HG03571 (cell line): ENCODE data around the gene KCNMA1.

ENCODE experiments used
- ATAC-seq: cut with Tn5 transposase; IDR thresholded peaks from one replicate; pipeline ENCODE4 v1.9.1; 2021; ENCODE audit not compliant: unreplicated experiment

KCNMA1 gene

DNA sequence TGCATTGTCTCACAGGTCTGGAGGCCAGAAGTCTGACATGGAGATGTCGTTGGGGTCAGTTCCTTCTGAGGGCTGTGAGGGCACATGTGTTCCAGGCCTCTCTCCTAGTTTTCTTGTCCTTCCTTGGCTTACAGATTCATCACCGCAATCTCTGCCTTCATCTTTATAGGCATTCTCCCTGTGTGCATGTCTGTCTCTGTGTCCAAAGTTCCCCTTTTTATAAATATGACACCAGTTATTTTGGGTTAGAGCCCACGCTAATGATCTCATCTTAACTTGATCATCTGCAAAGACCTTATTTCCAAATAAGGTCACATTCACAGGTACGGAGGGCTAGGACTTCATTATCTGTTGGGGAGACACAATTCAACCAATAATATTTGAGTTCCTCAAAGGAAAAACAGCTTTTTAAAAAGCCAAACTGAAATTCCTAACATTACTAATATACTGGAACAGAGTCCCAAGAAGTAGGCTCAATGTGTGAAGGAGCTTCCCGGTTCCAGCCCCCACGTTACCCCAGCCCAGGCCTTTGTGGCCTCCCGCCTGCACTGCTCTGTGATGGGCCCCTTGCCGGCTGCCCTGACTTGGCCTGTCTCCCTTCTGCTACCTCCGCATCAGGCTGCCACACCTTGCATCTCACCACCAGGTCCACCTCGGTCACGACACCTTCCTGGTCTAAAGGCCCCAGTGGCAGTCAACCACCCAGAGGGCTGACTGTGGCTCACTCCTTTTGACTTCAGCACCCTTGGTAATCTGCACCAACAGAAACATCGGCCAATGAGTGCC, 142.7 kb downstream of the KCNMA1 start:
- no peak for ATAC-seq

DNA sequence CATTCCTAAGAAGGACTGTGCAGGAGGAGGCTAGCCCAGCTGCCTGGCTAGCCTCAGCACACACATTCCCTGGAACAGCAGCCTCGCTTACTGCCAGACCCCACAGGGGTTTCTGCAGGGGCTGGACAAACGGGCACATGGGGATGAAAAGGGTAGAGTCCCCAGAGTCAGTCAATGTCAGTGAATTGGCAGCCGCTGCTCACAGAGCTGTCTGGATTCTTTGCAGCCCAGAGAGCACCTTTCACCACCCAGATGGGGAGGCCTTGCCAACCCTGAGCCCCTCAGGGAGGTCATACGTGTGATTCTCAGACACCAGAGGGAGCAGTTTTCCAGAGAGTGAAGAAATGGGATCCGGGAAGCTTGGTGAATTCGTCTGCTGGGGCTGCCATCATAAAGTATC, 143.3 kb downstream of the KCNMA1 start:
- ATAC-seq = no peak

DNA sequence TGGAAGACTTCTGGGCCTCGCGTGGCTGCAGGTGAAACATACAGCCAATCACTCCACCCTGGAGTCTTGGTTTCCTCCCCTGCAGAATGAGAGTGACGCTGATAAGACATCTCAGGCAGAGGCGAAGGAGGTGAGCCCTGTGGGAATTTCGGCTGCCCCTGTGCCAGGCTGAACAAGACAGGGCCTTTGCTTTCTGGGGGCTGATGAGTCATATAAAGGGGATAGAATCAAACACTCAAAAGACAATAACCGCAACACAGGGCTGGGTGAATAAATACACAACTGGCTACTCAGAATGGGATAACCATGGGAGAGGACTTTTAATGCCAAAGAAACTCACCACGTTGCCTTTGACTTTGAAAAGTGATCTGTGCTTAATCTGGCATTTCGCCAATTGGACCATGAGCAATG, 143.8 kb downstream of the KCNMA1 start:
- ATAC-seq = no peak

DNA sequence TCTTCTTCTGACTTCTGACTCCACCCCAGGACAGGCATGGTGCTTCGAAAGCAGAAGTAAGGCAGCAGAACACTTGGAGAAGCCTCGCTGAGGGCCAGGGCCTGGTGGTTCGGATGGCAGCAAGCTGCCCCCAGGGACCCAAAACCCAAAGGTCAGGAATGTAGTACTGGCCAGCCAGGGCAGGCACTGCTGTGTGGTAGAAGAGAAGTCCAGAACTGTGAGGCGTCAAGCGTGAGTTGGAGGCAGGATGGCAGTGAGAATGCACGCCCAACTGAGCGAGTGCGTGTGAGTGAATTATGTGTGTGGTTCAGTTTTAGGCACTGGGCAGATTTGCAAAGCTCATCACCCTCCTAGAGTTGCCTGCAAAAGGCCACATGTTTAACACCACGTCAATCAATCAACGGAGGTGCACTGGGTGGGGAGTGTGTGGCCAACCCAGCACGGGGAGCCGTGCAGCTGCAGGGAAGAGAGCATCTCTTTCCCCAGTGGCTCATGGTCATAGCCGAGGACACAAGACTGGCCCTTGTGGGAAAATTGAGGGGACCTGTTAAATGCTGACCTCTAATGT, 144.3 kb downstream of the KCNMA1 start:
- no peak for ATAC-seq

DNA sequence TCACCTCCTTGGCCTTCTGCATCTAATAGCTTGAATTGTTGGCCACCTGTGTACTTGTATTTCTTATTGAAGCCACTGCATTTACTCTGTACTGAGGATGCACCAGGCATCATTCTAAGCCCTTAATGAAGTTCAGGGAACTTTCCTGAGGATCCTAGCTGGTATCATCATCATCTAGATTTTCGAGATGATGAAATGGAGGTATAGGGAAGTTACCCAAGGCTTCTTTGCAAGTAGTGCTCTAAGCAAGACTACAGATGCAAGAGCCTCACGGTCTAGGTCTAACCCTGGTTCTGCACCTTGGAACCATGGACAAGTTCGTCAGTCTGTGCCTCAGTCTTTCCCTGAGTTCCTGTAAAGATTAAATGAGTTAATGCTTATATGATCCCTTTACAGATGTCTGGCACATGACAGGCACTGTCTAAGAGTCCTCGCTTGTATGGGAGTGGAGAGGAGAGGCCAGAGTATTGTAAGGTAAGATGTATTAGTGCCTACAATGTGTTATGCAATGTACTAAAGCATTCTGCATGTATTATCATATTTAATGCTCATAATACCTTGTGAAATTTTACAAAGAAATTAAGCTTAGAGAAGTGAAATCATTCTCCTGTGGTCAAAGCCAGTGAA, 145.1 kb downstream of the KCNMA1 start:
- ATAC-seq = no peak

DNA sequence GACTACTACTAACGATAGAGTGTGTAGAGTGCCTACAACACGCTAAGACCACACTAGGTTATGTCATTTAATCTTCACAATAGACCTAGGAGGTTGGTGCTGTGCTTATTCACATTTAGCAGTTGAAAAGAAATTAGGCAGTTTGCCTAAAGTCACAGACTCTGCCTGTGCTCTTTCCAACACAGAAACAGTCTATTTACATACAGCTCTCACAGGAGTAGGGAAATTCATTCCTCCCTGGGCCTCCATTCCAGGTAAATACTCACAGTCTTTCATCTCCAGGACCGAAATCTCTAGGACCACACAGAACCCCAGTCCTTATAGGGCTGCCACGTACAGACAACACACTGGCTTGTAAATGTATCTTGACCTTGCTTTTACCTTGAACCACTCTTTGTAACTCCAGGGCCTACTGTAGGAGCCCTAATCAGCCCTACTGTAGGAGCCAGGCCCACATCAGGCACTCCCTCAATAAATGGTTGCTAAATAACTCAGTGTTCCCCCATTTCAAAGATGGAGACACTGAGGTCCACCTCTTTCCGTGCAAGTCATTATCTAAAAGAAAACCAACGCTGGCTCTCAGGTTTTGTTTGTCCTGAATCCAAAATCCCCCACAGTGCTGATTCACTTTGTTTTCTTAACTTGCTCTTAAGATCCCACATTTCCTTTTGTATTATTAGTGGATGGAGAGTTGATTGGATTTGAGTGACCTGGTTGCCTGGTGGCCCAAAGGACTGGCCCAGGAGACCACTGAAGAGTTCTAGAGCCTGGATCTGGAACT, 146.9 kb downstream of the KCNMA1 start:
- no peak for ATAC-seq

DNA sequence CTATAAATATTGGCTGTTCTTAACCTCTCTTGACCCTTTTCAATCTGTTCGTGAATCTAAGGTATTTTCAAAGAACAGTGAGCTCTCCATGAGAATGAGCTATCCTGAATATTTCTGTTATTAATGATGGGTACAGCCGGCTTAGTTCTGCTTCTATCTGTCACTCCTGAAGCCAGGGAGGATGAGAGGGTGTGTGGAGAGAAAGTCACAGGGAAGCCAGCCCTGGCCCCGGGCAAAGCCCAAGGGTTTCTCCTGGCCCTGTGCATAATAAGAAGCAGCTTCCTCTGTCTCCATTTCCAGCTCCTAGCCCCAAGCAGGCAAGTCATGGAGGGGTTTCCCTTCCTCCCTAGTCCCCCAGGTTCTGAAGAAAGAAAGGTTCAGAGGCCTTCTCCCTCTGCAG, 151.1 kb downstream of the KCNMA1 start:
- ATAC-seq = no peak

DNA sequence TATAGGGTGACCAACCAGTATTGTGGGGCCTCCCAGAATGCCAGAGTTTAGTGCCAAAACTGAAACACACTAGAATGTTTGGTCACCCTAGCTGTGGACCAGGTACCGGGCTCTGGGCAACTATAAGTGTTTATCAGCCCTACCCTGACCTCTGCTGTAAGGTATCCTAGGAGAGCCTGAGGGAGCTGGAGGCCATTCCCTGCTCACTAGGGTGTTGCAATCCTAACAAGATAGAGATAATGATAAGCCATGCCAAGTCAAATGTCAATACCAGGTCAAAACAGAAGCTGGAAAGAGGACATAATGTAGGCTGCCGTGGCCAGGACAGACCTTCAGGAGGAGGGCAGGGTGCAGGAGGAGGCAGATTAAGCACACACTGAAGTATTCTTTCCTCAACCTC, 151.8 kb downstream of the KCNMA1 start:
- ATAC-seq = no peak

DNA sequence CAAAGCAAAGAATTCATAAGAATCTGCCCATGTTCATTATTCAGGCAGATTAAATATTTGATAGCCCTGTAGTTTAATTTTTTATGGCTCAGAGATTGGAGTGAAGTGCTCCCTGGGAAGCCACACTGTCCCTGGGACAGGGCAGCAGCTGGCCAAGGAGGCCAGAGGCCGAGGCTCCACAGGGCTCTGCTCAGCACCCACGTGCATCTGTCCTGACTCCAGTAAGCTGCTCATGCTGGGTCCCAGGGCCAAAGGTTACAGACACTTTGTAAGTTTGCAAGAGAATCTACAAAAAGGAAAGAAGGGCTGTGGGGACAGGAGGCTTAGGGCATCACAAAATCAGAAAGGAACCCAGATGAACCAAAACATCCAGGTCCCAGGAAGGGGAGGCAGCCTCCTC, 155.5 kb downstream of the KCNMA1 start:
- ATAC-seq = no peak

DNA sequence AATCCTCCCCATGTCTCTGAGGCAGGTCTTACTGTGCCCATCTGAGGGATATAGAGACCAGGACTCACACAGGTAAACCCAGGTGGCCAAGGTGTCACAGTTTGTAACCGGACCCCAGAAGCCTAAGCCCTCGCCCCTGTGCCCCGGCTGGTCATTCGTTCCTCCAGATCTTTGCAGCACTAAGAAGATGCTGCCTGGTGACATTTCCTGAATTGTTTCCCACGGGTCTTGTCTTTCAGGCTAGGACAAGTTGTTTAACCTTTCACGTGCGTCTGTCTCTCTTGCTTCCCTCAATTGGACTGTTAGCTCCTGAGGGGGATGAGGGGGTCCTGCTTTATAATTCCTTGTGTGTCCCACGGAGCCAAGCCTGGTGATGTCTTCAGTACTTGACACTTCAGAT, 158.0 kb downstream of the KCNMA1 start:
- ATAC-seq = no peak

DNA sequence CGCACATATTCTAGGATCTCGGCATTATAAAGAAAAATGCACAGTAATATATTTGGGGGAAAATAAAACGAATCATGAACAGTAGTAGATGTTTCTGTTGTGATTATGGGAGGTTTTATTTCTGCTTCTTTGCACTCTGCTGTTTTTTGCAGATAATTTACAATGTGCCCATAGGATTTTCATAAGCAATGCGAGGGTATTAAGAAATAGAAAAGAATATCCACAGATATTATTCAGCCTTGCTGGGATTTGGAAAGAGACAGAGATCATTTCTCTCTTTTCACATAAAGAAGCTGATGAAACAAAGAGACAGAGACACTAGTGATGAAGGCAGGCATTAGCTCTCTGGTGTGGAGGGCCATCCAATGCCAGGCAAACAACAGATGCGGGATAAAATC, 158.6 kb downstream of the KCNMA1 start:
- ATAC-seq = no peak

DNA sequence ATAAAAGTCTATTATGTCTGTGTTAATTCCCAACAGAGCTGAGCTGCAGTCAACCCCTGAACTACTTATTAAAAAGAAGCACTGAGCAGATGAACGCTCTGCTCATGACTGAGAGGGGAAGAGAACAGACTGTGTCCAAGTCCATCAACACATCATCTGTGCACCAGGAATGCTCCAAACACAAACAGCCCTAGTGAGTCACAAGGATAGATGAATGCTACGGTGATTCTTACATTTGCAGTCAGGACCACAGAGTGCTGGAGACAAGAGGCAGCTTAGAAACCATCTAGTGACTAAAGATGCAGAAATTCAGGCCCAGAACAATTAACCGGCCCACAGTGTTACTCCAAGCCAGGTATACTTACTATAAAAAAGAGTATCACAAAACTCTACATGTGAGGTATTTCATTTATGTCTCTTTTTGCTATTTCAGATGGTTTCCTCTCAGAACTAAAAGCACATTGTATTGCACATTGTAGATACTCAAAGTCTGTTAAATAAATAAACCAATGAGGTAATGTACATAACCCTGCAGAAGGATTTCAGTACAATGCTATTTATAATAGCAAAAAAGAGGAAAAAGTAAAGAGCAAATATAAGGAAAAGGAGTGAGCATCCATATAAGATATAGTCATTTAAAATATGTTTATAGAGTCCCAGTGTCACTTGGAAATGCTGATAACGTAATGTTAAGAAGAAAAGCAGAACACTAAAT, 159.2 kb downstream of the KCNMA1 start:
- ATAC-seq = no peak

DNA sequence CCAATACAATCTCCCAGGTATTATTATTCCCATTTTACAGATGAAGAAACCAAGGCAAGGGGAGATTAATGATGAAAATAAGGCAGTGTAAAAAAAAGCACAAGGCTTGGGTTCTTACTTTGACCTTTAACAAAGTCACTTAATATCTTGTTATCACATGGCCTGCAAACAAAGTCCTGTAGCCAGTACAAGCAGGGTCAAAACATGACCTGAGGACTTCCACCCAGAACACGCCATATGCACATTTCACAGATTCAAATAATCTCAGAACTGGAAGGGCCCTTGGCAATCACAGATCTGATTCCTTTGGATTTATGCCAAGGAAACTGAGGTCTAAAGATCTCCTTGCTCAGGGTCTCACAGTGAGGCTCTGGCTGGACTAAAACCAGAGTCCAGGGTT, 162.1 kb downstream of the KCNMA1 start:
- no peak for ATAC-seq

DNA sequence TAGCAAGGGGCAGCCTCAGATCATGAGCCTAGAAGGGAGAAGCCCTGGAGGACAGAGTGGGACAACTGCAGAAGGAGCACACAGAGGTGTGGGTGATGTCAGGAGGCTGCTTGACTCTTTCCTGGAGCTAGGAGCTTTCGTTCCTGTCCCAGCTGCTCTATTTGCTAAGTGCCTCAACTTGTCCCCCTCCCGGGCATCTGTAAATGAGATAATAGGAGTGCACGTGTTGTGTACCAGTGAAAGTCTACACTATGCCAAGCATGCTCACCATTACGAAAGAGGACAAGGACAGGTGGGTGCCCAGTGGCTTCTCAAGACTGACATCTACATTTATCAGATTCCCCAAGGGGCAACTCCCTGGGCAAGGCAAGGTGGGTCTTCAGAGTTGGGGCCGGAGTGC, 162.7 kb downstream of the KCNMA1 start:
- ATAC-seq = no peak

DNA sequence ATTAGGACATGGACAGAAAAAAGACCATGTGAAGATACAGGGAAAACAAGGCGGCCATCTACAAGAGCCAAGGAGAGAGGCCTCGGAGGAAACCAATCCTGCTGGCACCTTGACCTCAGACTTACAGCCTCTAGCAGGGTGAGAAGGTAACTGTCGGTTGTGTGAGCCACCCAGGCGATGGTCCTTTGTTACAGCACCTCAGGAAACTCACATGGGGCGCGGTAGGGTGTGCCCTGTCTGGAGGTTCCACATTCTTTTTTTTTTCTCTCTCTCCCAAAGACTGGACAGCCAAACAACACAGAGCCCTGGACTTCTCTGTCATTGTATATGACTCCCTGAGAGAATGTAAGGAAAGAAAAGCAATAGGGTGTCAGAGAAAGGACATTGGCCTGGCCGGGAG, 163.2 kb downstream of the KCNMA1 start:
- no peak for ATAC-seq

DNA sequence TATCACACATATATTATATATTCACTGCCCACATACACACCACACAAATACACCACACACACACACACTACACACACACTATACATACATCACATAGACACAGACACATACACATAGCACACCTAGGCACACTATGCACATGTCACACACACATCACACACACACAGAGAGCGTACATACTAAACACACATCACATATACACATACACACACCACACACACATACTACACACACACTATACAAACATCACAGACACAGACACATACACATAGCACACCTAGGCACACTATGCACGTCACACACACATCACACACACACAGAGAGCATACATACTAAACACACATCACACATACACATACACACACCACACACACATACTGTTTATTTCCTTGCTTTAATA, 165.5 kb downstream of the KCNMA1 start:
- ATAC-seq = no peak

DNA sequence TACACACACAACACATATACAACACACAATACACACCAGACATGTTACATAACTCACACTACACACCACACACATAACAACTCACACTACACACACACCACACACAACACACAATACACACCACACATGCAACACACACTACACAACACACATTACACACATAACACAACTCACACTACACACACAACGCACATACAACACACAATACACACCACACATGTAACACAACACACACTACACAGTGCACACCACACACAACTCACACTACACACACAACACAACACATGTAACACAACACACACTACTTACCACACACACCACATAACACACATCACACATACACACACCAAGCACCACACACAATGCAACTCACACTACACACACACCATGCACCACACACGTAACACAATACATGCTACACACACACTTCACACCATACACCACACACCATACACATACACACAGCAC, 166.5 kb downstream of the KCNMA1 start:
- no peak for ATAC-seq

DNA sequence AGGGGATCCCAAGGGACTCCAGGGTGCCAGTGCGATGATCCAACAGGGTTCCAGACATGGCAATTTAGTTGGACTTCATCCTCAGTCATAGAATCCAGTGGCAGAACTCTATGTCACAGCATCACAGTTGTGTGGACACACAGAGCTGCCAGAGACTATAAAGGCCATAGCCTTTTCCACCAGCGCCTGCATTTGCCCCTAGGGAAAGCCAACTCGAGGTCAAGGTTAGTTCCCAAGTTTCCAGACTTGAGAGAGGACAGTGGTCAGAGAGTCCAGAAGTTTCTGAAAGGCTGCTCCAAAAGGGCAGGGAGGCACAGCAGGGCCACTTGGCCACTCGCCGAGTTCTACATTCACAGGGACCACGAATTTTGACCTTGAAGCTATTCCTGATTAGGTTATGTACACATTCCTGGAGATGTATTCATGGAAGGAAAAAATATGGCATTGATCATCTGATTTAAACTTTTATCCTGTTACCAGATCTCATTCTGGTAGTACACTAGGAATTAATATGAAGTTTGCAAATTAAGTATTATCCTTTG, 170.1 kb downstream of the KCNMA1 start:
- ATAC-seq = no peak

DNA sequence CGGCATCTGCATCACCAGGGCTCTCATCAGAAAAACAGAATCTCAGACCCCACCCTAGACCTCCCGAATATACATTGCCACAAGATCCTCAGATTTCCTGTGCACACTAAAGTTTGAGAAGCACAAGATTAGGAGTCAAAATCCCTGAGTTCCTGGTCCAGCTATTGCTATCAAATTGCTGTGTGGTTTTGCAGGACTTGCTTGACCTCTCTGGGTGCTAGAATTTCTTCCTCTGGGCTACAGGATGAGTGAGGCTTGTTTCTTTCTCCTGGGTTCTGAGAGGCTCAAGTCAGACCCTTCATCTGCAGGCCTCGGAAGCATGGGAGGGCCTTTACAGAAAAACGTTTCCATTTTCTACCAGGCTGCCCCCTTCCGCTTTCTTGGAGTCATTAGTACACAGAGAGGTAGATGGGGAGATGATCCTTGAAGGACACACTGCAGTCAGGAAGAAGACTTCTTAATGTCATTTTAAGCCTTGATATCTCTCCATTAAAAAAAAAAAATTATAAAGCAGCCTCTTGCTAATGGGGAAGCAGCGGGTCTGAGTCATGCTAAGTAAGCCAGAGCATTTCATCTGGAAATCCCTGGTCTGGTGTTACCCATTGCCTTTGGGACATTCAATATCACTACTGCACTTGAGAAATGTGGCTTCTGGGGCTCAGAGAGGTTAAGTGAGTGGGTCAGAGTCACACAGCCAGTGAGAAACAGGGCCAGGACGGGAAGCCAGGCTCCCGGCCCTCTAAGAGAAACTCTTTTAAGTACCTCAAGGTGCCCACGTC, 173.5 kb downstream of the KCNMA1 start:
- ATAC-seq = no peak

DNA sequence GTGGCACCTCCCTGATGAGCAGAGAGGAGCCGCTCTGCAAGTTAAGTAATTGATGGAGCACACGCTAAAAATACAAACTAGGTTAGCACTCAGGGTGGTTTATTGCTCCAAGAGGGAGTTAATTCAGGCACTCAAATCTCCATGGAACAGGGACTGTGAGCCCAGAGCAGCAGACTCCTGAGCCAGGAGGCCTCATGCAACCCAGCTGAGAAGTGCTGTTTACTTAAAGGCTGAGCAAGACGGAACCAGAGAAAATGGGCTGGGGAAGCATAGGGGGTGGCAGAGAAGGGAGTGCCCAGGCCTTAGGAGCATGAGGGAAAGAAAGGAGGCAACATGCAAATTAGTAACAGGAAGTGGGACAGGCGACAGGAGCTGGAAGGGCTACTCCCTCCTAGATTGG, 174.1 kb downstream of the KCNMA1 start:
- no peak for ATAC-seq
